HG03575 (cell line): ENCODE results near the gene ATP13A2.

Experiments
- ATAC-seq: cut with Tn5 transposase; IDR thresholded peaks from one replicate; pipeline ENCODE4 v1.9.1; 2021; ENCODE audit not compliant: unreplicated experiment, insufficient number of reproducible peaks, low FRiP score; ENCODE audit errors: extremely low read depth

Gene ATP13A2

GRCh38 chr1:17008208-17008855 is 3.4 kb downstream of the ATP13A2 start:
- no peak for ATAC-seq

- ATAC-seq = no peak
Observed at GRCh38 chr1:17007121-17007520, 4.6 kb downstream of the ATP13A2 start.

GRCh38 chr1:17005365-17005740 is 6.4 kb downstream of the ATP13A2 start:
- no peak for ATAC-seq

DNA sequence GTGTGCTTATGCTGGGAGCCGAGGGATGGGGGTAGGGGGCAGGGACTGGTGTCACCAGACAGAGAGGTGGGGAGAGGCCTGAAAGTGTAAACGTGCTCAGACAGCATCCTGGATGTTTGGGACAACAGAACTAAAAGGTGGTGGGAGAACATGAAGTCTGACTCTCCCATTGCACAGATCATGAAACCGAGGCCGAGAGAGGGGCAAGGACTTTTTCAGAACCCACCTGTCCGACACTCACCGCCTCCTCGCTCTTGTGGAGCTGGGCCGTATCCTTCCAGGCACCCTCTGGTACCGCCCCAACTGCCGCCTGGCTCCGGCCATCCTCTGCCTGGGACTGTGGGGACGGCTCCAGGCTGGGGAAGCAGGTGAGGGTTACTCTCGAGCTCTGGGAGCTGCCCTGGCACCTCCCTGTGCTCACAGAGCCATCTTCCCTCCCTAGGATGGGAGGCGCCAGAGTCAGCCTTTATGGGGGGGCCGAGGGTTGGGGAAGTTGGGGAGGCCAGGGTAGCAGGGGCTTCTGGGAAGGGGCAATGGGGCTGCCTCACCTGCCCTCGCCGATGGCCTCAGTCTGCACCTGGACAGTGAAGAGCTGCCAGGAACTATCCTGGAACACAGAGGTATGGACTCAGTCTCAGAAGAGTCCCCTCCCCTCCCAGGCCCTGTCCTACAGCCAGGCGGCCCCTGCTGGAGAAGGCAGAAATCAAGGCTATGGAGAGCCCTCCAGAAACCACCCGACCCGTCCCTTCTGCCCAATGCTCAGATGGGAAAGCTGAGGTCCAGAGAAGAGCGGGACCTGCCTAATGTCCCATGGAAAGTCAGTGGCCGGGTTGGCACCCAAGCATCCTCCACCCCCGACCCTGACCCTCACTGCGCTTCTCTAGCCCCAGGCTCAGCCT is 7.0 kb downstream of the ATP13A2 start:
- ATAC-seq = no peak

DNA sequence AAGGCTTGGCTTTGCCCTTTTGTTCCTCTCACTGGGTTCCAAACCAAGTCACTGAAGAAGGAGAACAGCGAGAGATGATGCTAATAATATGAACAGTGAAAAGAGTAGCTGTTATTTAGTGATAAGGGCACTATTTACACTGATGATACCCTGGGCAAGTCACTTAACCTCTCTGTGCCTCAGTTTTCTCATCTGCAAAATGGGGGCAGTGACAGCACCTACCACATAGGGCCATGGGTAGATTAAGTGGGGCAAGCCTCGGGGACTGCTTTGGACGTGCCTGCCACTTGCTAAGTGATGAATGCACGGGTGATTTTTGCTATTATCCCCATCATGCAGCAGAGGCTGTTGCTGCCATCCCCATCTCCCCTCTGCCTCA is 9.2 kb downstream of the ATP13A2 start:
- no peak for ATAC-seq

DNA sequence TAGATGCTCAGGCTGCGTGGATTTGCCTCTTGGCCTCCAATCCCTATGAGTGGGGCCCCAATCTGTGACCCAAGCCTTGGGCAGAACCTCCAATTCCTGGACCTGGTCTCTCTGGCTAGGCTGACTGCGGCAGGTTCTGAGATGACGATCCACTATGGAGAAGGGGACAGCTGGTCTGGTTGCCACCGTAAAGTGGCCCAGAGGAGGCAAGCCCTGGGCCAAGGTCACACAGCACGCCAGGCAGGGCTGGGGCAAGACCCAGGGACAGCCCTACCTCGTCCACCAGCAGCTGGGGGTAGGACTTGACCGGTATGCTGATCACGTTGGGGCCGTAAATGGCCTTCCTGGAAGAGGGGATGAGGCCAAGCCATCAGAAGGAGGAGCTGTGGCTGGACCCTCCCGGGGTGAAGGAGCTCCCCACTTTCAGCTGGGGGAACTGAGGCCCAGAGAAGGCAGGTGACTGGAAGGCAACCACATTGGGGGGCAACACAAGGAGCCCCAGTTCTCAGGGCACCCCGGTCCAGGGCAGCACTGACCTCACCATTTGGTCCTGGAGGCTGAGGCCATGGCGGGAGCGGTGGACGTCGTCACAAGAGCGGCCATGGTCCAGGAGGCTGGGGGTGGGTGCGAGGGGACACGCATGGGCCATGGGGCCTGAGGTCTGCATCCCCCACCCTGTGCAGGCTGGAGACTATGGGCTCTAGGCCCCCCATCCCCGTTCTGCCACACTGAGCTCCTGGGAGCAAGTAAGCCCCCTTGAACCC is 9.8 kb downstream of the ATP13A2 start:
- ATAC-seq = no peak

DNA sequence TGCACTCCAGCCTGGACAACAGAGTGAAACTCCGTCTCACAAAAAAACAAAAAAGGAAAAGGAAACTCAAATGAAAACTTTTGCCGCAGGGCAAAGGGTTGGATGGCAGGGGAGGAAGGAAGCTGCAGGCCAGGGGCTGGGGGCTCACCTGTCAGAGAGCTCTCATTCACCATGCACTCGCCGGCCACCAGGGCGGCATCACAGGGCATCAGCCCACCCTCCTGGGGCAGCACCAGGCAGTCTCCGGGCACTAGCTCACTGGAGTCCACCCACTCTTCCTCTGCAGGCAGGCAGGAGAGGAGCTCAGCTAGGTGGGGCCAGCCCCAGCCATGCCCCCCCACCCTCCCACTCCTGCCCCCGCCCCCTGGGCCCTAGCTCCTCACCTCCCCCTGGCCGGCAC is 11.9 kb downstream of the ATP13A2 start:
- ATAC-seq = no peak

DNA sequence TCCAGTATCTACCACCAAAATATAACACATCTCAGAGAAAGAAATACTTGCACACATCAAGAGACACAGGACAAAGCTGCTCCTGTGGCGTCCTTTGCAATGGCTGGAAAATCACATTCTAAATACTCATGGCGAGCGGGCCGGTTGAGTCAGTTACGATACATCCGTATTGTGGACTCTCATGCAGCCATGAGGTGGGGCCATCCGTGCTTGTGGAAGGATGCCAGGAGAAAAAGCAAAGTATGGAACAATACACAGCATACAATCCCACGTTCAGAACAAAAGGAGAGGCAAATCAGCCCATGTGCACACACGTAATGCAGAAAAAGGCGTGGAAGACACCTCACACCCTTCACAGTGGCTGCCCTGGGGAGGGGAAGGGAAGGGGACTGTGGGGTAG is 13.1 kb downstream of the ATP13A2 start:
- ATAC-seq = no peak

- ATAC-seq = no peak
Observed at GRCh38 chr1:16996845-16997244, 14.9 kb downstream of the ATP13A2 start.

GRCh38 chr1:16993521-16994038 is 18.1 kb downstream of the ATP13A2 start:
- no peak for ATAC-seq

DNA sequence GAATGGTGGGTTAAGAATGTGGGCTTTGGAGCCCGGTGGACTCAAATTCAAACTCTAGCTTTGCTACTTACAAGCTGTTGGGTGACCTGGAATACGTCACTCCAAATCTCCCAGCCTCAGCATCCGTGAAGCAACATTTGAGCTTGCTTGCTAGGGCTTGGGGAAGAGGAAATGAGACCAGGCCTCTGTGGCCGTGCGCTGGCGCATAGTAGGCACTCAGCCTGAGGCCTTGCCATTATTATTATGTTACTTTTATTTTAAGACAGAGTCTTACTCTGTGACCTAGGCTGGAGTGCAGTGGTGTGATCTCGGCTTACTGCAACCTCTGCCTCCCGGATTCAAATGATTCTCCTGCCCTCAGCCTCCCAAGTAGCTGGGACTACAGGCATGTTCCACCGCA is 19.1 kb downstream of the ATP13A2 start:
- no peak for ATAC-seq

DNA sequence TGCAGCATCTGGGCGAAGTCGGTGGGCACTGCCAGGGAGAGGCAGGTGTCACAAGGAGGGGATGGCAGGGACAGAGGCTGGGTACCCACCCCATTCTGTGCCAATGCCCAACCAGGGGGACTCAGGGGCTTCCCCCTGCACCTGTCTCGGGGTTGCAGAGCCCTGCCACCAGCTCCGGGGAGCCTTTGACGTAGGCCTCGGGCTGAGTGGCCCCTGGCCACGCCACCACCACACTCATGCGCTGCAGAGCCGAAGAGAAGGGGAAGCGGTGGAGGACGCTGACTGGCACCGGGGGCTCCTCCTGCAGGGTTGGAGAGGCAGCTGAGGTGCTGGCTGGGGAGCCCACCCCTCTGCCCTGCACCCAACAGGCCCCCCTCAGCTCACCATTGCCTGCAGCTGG is 19.6 kb downstream of the ATP13A2 start:
- no peak for ATAC-seq

DNA sequence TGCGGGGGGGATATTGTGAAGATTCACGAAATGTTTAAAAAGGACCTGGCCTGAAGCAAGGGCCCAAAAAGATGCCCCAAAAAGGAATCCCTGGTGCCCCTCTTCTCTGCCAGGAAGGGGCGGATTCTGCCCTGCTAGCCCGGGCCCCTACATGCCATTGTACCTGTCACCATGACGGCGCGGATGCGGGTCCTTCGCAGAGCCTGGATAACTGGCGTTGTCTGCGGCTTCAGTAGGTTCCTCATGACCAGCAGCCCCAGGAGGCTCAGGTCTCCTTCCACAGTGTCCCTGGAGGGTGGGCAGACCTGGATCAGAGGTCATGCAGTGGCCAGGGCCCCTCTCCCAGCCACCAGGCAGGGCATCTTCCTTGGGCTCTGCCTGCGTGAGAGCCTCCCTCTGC is 20.2 kb downstream of the ATP13A2 start:
- no peak for ATAC-seq

DNA sequence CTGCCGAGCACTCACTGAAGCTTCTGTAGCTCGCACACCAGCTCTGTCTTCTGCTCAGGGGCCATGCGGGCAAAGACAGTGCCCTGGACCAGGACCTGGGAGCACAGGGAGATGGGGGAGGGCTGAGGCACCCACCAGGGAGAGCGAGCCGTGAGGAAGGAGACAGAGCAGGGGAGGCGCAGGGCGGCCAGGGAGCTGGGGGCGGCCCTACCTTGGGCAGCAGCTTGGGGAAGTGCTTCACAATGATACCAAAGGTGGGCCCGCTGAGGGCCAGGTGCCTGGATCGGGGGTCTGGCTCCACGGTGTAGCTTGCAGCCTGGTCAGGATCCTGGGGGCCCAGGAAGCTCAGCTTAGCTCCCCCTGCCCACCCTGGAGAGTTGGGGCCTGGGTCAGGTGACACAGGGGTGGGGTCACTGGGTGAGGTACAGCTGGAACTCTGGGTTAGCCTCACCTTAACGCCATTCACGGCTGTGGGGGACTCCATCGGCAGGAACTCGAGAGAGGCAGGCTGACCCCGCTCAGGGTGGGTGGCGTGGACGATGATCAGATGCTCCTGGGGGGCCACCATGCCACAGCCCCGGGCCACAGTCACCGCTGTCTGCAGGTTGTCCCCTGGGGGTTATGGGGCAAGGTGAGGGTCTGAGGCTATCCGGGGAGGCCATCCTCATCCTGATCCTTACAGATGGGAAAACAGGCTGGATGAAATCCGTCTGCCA is 21.9 kb downstream of the ATP13A2 start:
- ATAC-seq = no peak

- no peak for ATAC-seq
Observed at GRCh38 chr1:16988210-16988609, 23.5 kb downstream of the ATP13A2 start.

DNA sequence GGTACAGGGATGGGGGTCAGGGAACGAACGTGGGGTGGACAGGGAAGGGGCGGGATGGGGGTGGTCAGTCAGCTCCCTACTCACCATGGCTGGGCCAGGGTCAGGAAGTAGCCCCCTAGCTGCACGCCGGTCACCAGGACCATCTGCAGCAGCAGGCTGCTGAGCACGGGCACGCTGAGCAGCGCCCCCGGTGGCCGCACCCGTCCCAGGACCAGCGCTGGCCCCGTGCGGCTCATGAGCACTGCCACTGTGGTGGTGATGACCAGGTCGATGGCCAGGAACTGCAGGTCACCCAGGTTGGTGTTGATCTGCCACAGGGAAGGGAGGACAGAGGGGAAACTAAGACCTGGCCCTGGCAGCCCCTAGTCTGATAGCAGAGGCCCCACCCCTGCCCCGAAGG is 24.8 kb downstream of the ATP13A2 start:
- no peak for ATAC-seq

DNA sequence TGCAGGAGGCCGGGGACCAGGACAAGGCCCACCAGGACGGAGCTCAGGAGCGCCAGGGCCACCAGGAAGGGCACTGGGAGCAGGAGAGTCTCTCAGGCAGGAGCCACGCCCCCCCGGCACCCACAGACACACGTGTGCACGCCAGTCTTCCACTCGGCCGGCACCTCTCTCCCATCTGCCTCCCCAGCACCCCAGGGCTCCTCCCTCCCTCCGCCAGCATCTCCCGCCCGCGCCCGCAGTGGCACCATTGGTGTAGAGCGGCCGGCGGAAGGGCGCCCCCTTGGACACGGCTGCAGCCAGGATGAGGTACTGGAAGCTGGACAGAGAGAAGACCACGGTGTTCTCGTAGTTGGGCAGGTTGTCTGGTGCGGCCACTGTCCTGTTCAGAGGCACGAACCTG is 25.2 kb downstream of the ATP13A2 start:
- ATAC-seq = no peak

DNA sequence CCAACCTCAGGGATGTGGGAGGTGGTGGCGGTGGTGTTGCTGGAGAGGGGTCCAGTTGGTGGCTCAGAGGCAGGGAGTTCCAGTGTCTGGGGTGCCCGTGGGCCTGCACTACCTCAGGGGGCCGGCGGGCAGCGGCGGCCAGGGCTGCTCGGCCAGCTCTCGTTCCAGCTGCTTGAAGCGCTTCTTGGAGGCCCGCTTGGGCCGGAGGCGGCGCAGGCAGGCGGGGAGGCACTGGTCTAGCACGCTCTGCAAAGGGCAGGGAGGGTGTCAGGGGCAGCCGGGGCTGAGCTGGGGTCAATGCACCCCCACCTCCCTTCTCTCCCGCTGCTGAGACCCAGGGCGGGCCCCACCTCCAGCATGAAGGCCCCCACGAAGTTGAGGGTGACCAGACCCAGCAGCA is 25.6 kb downstream of the ATP13A2 start:
- ATAC-seq = no peak

GRCh38 chr1:16984717-16985116 is 27.0 kb downstream of the ATP13A2 start:
- no peak for ATAC-seq
